Neural crest cell (in vitro differentiated cells): ENCODE data around the gene DNTT. TPM values are rescaled to one million over a fixed set of nuclear protein-coding genes. Genes with fewer than 3 reads are reported as not detected.

Experiments
- DNase-seq: peaks from one replicate; pipeline ENCODE4 v3.0.0; 2021; ENCODE audit warnings: low read depth, mixed read lengths, low spot score
- H3K27ac Mint-ChIP-seq: one replicate; pipeline ENCODE4 v1.8.0; 2021; ENCODE audit warnings: mild to moderate bottlenecking, mixed read lengths; ENCODE audit not compliant: unreplicated experiment
- H3K27me3 Mint-ChIP-seq: 2 replicates; pipeline ENCODE4 v1.8.0; 2021; ENCODE audit warnings: low read depth, mild to moderate bottlenecking, mixed read lengths
- H3K36me3 Mint-ChIP-seq: 2 replicates; pipeline ENCODE4 v1.8.0; 2021; ENCODE audit warnings: low read depth, mild to moderate bottlenecking, mixed read lengths
- H3K4me1 Mint-ChIP-seq: 2 replicates; pipeline ENCODE4 v1.8.0; 2021; ENCODE audit warnings: mixed read lengths
- H3K4me3 Mint-ChIP-seq: one replicate; pipeline ENCODE4 v1.8.0; 2021; ENCODE audit warnings: mild to moderate bottlenecking, mixed read lengths
- H3K9me3 Mint-ChIP-seq: 2 replicates; pipeline ENCODE4 v1.8.0; 2021; ENCODE audit warnings: mixed read lengths
- total RNA-seq: library from RNA; stranded (reverse); gene quantifications from 2 replicates; pipeline ENCODE4 v1.2.1, GENCODE V29; 2021
- TF ChIP-seq, protein P1 (sequence below): fragments of 200-600 bp; sonication (generic); conservative IDR thresholded peaks from 2 replicates; pipeline ENCODE4 v1.5.0; 2021; ENCODE audit warnings: antibody characterized with exemption, mild to moderate bottlenecking

DNTT gene
- total RNA-seq, 1 donor from 2014 or later, result not detected

DNA sequence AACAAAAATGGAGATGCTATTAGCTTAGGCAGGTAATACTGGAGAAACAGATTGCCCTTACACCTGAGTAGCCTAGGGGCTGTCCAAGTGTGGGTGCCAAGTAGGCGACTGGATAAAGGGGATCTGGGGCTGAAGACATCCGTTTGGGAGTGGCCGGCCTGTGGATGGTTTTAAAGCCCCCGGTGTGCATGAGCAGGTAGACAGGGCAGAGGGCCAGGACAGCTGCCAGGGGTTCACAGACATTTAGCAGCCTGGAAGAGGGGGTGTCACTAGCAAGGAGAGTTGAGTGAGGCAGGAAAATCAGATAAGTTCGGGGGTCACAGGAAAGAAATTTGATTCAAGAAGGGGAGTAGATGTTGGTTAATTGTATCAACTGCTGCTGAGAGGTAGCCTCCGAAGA lies 56.1 kb downstream of the DNTT start:
- H3K27ac Mint-ChIP-seq, result no peak overlapping the region
- TF ChIP-seq, protein P1, sequence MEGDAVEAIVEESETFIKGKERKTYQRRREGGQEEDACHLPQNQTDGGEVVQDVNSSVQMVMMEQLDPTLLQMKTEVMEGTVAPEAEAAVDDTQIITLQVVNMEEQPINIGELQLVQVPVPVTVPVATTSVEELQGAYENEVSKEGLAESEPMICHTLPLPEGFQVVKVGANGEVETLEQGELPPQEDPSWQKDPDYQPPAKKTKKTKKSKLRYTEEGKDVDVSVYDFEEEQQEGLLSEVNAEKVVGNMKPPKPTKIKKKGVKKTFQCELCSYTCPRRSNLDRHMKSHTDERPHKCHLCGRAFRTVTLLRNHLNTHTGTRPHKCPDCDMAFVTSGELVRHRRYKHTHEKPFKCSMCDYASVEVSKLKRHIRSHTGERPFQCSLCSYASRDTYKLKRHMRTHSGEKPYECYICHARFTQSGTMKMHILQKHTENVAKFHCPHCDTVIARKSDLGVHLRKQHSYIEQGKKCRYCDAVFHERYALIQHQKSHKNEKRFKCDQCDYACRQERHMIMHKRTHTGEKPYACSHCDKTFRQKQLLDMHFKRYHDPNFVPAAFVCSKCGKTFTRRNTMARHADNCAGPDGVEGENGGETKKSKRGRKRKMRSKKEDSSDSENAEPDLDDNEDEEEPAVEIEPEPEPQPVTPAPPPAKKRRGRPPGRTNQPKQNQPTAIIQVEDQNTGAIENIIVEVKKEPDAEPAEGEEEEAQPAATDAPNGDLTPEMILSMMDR, result no peak
- H3K9me3 Mint-ChIP-seq, result no peaks in the 10 kb centered on the region

DNA sequence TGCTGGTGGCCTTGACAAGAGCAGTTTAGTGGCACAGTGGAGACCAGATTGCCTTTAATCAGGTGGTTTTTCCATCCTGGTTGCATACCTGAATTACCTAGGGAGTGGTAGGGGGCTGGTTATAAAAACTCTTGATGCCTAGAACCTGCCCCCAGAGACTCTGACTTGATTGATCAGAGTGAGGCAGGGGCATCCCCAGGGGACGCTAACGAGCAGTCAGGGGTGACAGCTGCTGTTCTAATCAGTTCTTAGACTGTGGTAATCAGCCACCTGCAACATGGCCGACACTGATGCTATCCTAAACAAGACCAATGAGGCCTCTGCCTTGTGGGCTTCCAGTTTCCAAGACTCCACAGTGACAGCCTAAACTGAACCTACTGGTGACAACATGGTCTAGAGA lies 56.5 kb downstream of the DNTT start:
- H3K9me3 Mint-ChIP-seq, result no peaks in the 10 kb centered on the region
- no peaks in the 10 kb centered on the region for H3K4me1 Mint-ChIP-seq
- no peak overlapping the region for H3K27ac Mint-ChIP-seq
- H3K36me3 Mint-ChIP-seq, result no peaks in the 10 kb centered on the region
- H3K4me3 Mint-ChIP-seq, result no peak overlapping the region
- DNase-seq, result no peak
- H3K27me3 Mint-ChIP-seq, result peaks cover 5% of the 10 kb centered on the region
- TF ChIP-seq, protein P1, result no peak

More for the DNA sequence above, 56.1 kb downstream of the DNTT start:
- H3K4me1 Mint-ChIP-seq, result no peaks in the 10 kb centered on the region
- no peak overlapping the region for H3K4me3 Mint-ChIP-seq
- no peak for DNase-seq
- no peaks in the 10 kb centered on the region for H3K36me3 Mint-ChIP-seq
- peaks cover 5% of the 10 kb centered on the region for H3K27me3 Mint-ChIP-seq

DNA sequence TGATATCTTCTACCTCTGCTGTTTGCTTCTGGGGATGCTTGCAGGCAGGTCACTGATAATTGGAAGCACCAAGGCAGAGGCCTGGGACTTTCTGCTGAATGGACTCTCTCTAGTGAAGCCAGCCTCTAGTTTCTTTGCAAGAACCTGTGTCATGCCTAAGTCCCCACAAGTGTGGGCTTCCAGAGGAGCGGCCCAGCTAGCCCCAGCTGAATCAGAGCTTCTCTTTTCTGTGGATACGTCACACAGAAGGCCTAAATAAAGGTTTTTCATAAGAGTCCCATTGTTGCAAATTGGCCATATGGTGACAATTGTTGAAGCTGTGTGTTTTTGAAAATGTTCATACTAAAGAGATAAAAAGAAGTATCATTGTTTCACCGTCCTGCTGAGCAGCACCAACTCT lies 61.3 kb downstream of the DNTT start:
- TF ChIP-seq, protein P1, result no peak
- Mint-ChIP-seq H3K4me3 (no peak overlapping the region), H3K27me3 (no peaks in the 10 kb centered on the region), H3K9me3 (no peaks in the 10 kb centered on the region), H3K4me1 (no peaks in the 10 kb centered on the region), H3K36me3 (no peaks in the 10 kb centered on the region), H3K27ac (no peak overlapping the region)
- no peak for DNase-seq

GRCh38 chr10:96366508-96366907 lies 62.3 kb downstream of the DNTT start:
- H3K27ac Mint-ChIP-seq, result no peak overlapping the region
- no peaks in the 10 kb centered on the region for H3K27me3 Mint-ChIP-seq
- no peak for DNase-seq
- TF ChIP-seq, protein P1, result no peak
- H3K4me3 Mint-ChIP-seq, result no peak overlapping the region
- H3K9me3 Mint-ChIP-seq, result no peaks in the 10 kb centered on the region
- H3K4me1 Mint-ChIP-seq, result no peaks in the 10 kb centered on the region
- H3K36me3 Mint-ChIP-seq, result no peaks in the 10 kb centered on the region

DNA sequence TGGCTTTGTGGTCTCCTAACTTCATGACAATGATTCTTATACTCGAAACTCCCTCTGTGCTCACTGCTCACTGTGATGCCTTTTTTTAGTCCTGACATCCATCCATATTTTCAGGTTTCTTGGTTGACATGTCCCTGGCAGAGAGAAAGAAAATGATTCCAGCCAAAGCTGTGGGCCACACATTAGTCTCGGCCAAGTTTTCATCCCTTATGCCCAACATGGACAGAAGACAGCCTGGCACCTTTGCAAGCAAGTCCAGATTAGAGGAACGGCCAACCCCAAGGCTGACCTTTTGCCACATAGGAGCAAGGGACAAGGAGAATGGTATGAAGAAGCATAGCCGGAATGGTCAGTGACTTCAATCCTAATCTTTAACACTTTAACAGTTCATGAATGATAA lies 63.2 kb downstream of the DNTT start:
- H3K9me3 Mint-ChIP-seq, result no peaks in the 10 kb centered on the region
- H3K27ac Mint-ChIP-seq, result no peak overlapping the region
- no peak overlapping the region for H3K4me3 Mint-ChIP-seq
- H3K27me3 Mint-ChIP-seq, result no peaks in the 10 kb centered on the region
- H3K36me3 Mint-ChIP-seq, result no peaks in the 10 kb centered on the region
- TF ChIP-seq, protein P1, result no peak
- peaks cover 6% of the 10 kb centered on the region for H3K4me1 Mint-ChIP-seq
- DNase-seq, result no peak

DNA sequence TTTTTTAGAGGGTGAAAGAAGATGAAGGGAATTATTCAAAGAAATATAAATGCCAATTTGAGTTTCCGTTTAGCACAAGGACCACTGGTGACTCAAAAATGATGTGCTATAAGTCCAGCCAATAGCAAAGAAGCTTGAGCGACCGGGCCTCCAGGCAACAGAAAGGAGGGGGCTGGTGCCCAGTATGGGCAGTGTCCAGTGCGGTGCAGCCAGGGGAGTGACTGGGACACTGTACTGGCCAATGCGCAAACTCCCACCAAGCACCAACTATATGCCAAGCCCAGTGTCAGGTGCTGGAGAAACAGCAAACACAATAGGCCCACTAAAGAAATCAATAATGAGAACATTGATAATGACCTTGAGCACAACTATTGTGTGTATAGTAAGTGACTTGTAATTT lies 64.7 kb downstream of the DNTT start:
- no peak overlapping the region for H3K27ac Mint-ChIP-seq
- H3K4me1 Mint-ChIP-seq, result peaks cover 6% of the 10 kb centered on the region
- TF ChIP-seq, protein P1, result no peak
- H3K27me3 Mint-ChIP-seq, result no peaks in the 10 kb centered on the region
- H3K36me3 Mint-ChIP-seq, result no peaks in the 10 kb centered on the region
- H3K4me3 Mint-ChIP-seq, result no peak overlapping the region
- no peak for DNase-seq
- H3K9me3 Mint-ChIP-seq, result no peaks in the 10 kb centered on the region
